ENCODE data around the gene CD36.

The CD36 gene

GRCh38 chr7:80711531-80711930 lies 73.1 kb downstream of the CD36 start:
- TF ChIP-seq, protein P1, sequence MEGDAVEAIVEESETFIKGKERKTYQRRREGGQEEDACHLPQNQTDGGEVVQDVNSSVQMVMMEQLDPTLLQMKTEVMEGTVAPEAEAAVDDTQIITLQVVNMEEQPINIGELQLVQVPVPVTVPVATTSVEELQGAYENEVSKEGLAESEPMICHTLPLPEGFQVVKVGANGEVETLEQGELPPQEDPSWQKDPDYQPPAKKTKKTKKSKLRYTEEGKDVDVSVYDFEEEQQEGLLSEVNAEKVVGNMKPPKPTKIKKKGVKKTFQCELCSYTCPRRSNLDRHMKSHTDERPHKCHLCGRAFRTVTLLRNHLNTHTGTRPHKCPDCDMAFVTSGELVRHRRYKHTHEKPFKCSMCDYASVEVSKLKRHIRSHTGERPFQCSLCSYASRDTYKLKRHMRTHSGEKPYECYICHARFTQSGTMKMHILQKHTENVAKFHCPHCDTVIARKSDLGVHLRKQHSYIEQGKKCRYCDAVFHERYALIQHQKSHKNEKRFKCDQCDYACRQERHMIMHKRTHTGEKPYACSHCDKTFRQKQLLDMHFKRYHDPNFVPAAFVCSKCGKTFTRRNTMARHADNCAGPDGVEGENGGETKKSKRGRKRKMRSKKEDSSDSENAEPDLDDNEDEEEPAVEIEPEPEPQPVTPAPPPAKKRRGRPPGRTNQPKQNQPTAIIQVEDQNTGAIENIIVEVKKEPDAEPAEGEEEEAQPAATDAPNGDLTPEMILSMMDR (IDR thresholded peaks at IDR 0.05; ENCODE audit: borderline replicate concordance, control extremely low read depth, extremely low read depth, insufficient read depth, missing control alignments): no peak
- in situ Hi-C loops (cut with MboI; ENCODE audit: low sequenced_read_pairs, unreplicated experiment): no loop called here
- no peak for DNase-seq (ENCODE audit: low spot score)

DNA sequence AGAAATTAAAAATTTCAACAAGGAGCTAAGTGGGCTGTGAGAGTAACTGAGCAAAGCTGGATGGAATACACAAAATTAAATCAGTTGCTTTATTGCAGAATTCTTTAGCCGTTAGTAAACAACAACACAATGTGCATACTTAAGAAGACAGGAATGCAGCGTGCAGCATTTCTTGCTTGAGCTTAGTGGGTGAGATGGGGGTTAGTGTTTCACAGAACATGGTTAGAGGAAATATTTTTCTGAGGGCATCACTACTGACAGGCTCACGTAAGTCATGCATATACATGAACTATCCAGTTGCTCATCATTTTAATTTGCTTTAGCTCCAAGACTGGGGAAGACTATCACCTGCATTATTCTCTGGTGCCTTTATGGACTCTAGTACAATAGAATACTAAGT lies 80.8 kb downstream of the CD36 start:
- in situ Hi-C loops (cut with MboI; ENCODE audit: low sequenced_read_pairs, unreplicated experiment): no loop called here
- no peak for DNase-seq (ENCODE audit: low spot score)
- TF ChIP-seq, protein P1 (IDR thresholded peaks at IDR 0.05; ENCODE audit: borderline replicate concordance, control extremely low read depth, extremely low read depth, insufficient read depth, missing control alignments): no peak

GRCh38 chr7:80720146-80720545 lies 81.7 kb downstream of the CD36 start:
- in situ Hi-C loops (cut with MboI; ENCODE audit: low sequenced_read_pairs, unreplicated experiment): no loop called here
- DNase-seq (ENCODE audit: low spot score): no peak
- TF ChIP-seq, protein P1 (IDR thresholded peaks at IDR 0.05; ENCODE audit: borderline replicate concordance, control extremely low read depth, extremely low read depth, insufficient read depth, missing control alignments): no peak

DNA sequence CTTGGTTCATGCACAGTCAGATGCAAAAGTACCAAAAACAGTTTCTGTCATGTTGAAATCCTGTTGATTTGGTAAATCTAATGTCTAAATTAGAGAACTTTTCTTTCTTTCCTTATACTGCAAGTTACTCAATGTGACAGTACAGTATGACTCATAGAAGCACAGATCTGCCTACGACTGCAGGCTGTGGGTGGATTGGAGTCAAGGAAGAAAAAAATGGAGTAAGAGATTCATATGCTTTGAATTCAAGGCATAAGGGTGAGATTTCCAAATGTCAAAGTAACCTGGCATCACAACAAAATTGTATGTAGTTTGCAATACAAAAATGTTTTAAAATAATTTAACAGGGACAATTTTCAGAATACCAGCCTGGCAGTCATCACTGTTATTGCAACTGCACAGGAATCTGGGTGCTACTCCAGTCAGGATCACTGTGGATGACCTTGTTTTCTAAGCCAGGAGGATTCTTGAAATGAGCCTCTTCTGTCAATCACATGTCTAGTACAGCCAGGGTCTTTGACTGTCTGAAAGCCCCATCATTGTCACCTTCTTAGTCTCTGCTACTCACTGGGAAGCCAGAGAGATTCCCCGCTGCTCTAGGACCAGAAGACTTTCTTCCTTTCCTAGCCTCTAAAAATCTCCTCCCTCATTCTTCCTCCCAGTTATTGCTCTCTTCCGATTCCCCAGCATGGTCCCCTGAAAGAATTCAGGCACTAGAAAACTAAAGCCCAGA lies 83.6 kb downstream of the CD36 start:
- DNase-seq (ENCODE audit: low spot score): no peak
- in situ Hi-C loops (cut with MboI; ENCODE audit: low sequenced_read_pairs, unreplicated experiment): no loop called here

DNA sequence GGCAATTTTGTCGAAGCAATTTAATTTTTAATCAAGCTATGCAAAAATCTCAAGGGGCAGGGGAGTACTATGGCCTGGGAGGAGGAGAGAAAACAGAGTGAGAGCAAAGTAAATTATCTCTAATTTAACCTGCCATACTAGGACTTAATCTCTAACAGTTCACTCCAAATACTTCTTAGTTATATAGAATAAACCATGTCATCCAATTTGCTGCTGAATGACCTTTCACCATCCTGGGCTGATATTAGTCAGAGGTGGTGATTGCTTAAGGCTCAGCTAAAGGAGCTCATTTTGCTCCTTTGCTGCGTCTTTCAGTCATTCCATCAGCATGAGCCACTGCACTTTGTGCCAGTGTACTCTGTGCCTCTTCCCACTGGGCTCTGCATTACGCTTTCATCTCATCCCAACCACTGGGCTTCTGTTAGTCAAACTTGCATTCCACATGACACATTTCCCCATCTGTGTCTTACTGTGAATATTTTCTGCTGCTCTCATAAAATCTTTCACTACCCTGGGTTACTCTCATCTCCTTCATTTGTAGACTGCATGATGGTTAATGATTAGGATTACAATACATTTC lies 84.3 kb downstream of the CD36 start:
- in situ Hi-C loops (cut with MboI; ENCODE audit: low sequenced_read_pairs, unreplicated experiment): no loop called here
- DNase-seq (ENCODE audit: low spot score): no peak
- TF ChIP-seq, protein P1 (IDR thresholded peaks at IDR 0.05; ENCODE audit: borderline replicate concordance, control extremely low read depth, extremely low read depth, insufficient read depth, missing control alignments): no peak

More for the DNA sequence above, 83.6 kb downstream of the CD36 start:
- TF ChIP-seq, protein P1 (IDR thresholded peaks at IDR 0.05; ENCODE audit: borderline replicate concordance, control extremely low read depth, extremely low read depth, insufficient read depth, missing control alignments): no peak

GRCh38 chr7:80724249-80724871 lies 85.9 kb downstream of the CD36 start:
- TF ChIP-seq, protein P1 (IDR thresholded peaks at IDR 0.05; ENCODE audit: borderline replicate concordance, control extremely low read depth, extremely low read depth, insufficient read depth, missing control alignments): no peak
- DNase-seq (ENCODE audit: low spot score): no peak
- in situ Hi-C loops (cut with MboI; ENCODE audit: low sequenced_read_pairs, unreplicated experiment): no loop called here

All from GM13976 (cell line).